Dedifferentiated amniotic fluid mesenchymal stem cell (primary cell): ENCODE results near the gene LHFPL6.

Source experiments
- DNase-seq: peaks from one replicate; pipeline ENCODE4 v3.0.0-alpha.2; 2016; ENCODE audit errors: extremely low spot score

Gene LHFPL6

GRCh38 chr13:39468306-39468705, 134.7 kb downstream of the LHFPL6 start:
- DNase-seq, result no peak

- no peak for DNase-seq
Observed at GRCh38 chr13:39463611-39464010, 139.4 kb downstream of the LHFPL6 start.

- DNase-seq, result no peak
Observed at GRCh38 chr13:39462906-39463305, 140.1 kb downstream of the LHFPL6 start.

GRCh38 chr13:39462428-39462827, 140.6 kb downstream of the LHFPL6 start:
- DNase-seq, result no peak

- DNase-seq, result no peak
Observed at GRCh38 chr13:39461685-39462266, 141.2 kb downstream of the LHFPL6 start.

- no peak for DNase-seq
Observed at GRCh38 chr13:39457274-39457673, 145.7 kb downstream of the LHFPL6 start.

- DNase-seq, result no peak
Observed at GRCh38 chr13:39455521-39456175, 147.3 kb downstream of the LHFPL6 start.

GRCh38 chr13:39452834-39453233, 150.2 kb downstream of the LHFPL6 start:
- DNase-seq, result no peak

- no peak for DNase-seq
Observed at GRCh38 chr13:39452417-39452816, 150.6 kb downstream of the LHFPL6 start.

- no peak for DNase-seq
Observed at GRCh38 chr13:39451860-39452301, 151.1 kb downstream of the LHFPL6 start.

GRCh38 chr13:39451301-39451700, 151.7 kb downstream of the LHFPL6 start:
- DNase-seq, result no peak

- no peak for DNase-seq
Observed at GRCh38 chr13:39450176-39450575, 152.8 kb downstream of the LHFPL6 start.

- no peak for DNase-seq
Observed at GRCh38 chr13:39448834-39449233, 154.2 kb downstream of the LHFPL6 start.

- DNase-seq, result no peak
Observed at GRCh38 chr13:39446865-39447264, 156.1 kb downstream of the LHFPL6 start.

GRCh38 chr13:39444866-39445265, 158.1 kb downstream of the LHFPL6 start:
- no peak for DNase-seq

GRCh38 chr13:39433651-39434050, 169.3 kb downstream of the LHFPL6 start:
- DNase-seq, result no peak

- no peak for DNase-seq
Observed at GRCh38 chr13:39432196-39432595, 170.8 kb downstream of the LHFPL6 start.

- DNase-seq, result no peak
Observed at GRCh38 chr13:39422845-39423565, 180.0 kb downstream of the LHFPL6 start.

- DNase-seq, result no peak
Observed at GRCh38 chr13:39419876-39420275, 183.1 kb downstream of the LHFPL6 start.

- DNase-seq, result no peak
Observed at GRCh38 chr13:39419068-39419467, 183.9 kb downstream of the LHFPL6 start.

GRCh38 chr13:39418424-39418823, 184.6 kb downstream of the LHFPL6 start:
- no peak for DNase-seq

- peak; percentile 60 for DNase-seq
Observed at GRCh38 chr13:39417643-39418042, 185.3 kb downstream of the LHFPL6 start.

GRCh38 chr13:39417131-39417530, 185.9 kb downstream of the LHFPL6 start:
- DNase-seq, result no peak
